Measurements from ENCODE around the gene HDDC3. TPM values are rescaled to one million over a fixed set of nuclear protein-coding genes. Genes with fewer than 3 reads are reported as not detected.
"Not testable (repeated sequence)": the region's sequence is repeated elsewhere in the genome, so short reads cannot be mapped to it uniquely, and the experiment has no call there.

Gene HDDC3
- total RNA-seq, 3 donors from 2014 or later (not counting 1 experiment from before 2014, with no cell fraction given): 11.2 to 14.5 (median 12.1) TPM

- Mint-ChIP-seq H3K9me3 (no peaks in the 10 kb centered on the region), H3K27ac (peak overlapping the region; percentile 87 to 88), H3K4me1 (peaks cover 22 to 28% of the 10 kb centered on the region in 2 donors), H3K27me3 (ENCODE audit: low read depth in 2 of 2) (no peaks in the 10 kb centered on the region), H3K36me3 (no peaks in the 10 kb centered on the region), H3K4me3 (peak overlapping the region; percentile 93)
- H3K4me3 ChIP-seq (ENCODE audit: low read length): peak overlapping the region; percentile 75
- TF ChIP-seq, protein P1, sequence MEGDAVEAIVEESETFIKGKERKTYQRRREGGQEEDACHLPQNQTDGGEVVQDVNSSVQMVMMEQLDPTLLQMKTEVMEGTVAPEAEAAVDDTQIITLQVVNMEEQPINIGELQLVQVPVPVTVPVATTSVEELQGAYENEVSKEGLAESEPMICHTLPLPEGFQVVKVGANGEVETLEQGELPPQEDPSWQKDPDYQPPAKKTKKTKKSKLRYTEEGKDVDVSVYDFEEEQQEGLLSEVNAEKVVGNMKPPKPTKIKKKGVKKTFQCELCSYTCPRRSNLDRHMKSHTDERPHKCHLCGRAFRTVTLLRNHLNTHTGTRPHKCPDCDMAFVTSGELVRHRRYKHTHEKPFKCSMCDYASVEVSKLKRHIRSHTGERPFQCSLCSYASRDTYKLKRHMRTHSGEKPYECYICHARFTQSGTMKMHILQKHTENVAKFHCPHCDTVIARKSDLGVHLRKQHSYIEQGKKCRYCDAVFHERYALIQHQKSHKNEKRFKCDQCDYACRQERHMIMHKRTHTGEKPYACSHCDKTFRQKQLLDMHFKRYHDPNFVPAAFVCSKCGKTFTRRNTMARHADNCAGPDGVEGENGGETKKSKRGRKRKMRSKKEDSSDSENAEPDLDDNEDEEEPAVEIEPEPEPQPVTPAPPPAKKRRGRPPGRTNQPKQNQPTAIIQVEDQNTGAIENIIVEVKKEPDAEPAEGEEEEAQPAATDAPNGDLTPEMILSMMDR (IDR thresholded peaks at IDR 0.05): no peak
- 56% methylated on average over 14 of the region's 14 CpGs for WGBS (ENCODE audit: insufficient coverage)
- peaks cover 17% of the 10 kb centered on the region for H3K4me1 ChIP-seq (ENCODE audit: control insufficient read depth, insufficient read depth, low read length)
- H3K27ac ChIP-seq (ENCODE audit: low read length): peak overlapping the region; percentile 74
- no peak for ATAC-seq
- DNase-seq: no peak
- H3K9me3 ChIP-seq (ENCODE audit: control insufficient read depth, insufficient read depth, low read length): no peaks in the 10 kb centered on the region
- no peaks in the 10 kb centered on the region for H3K27me3 ChIP-seq (ENCODE audit: control insufficient read depth, insufficient read depth, low read length)
- intact Hi-C loops (cut with micrococcal nuclease): loop anchor here (1.0 kb wide), 1 partner anchor 31 kb away; the partner anchor contains the start of gene HDDC3
- peaks cover 14% of the 10 kb centered on the region for H3K36me3 ChIP-seq (ENCODE audit: control insufficient read depth, insufficient read depth, low read length)
These were observed 30.9 kb downstream of the HDDC3 start for GRCh38 chr15:90901175-90902039.

GRCh38 chr15:90897131-90897655 is 35.2 kb downstream of the HDDC3 start:
- H3K9me3 Mint-ChIP-seq; H3K27me3 Mint-ChIP-seq (ENCODE audit: low read depth in 2 of 2); H3K27me3 ChIP-seq (ENCODE audit: control insufficient read depth, insufficient read depth, low read length); DNase-seq; intact Hi-C loops (cut with micrococcal nuclease); H3K27ac Mint-ChIP-seq; H3K4me1 ChIP-seq (ENCODE audit: control insufficient read depth, insufficient read depth, low read length); H3K9me3 ChIP-seq (ENCODE audit: control insufficient read depth, insufficient read depth, low read length); H3K4me3 ChIP-seq (ENCODE audit: low read length); H3K36me3 Mint-ChIP-seq; ATAC-seq; H3K4me3 Mint-ChIP-seq; H3K27ac ChIP-seq (ENCODE audit: low read length): not testable (repeated sequence)
- WGBS (ENCODE audit: insufficient coverage): 81% methylated on average over 13 of the region's 14 CpGs
- H3K36me3 ChIP-seq (ENCODE audit: control insufficient read depth, insufficient read depth, low read length): peaks cover 31% of the 10 kb centered on the region
- peaks cover 11 to 12% of the 10 kb centered on the region in 2 donors for H3K4me1 Mint-ChIP-seq

- Mint-ChIP-seq H3K9me3 (no peaks in the 10 kb centered on the region), H3K27ac (peak overlapping the region in 1 of 2 donors; percentile 64), H3K36me3 (no peaks in the 10 kb centered on the region), H3K4me3 (no peak overlapping the region), H3K4me1 (no peaks in the 10 kb centered on the region), H3K27me3 (ENCODE audit: low read depth in 2 of 2) (no peaks in the 10 kb centered on the region)
- ATAC-seq (no peak), DNase-seq (no peak)
- no peaks in the 10 kb centered on the region for H3K27me3 ChIP-seq (ENCODE audit: control insufficient read depth, insufficient read depth, low read length)
- H3K27ac ChIP-seq (ENCODE audit: low read length): no peak overlapping the region
- TF ChIP-seq, protein P1 (IDR thresholded peaks at IDR 0.05): no peak
- no peak overlapping the region for H3K4me3 ChIP-seq (ENCODE audit: low read length)
- peaks cover 46% of the 10 kb centered on the region for H3K36me3 ChIP-seq (ENCODE audit: control insufficient read depth, insufficient read depth, low read length)
- no peaks in the 10 kb centered on the region for H3K9me3 ChIP-seq (ENCODE audit: control insufficient read depth, insufficient read depth, low read length)
- 90% methylated on average over 10 of the region's 10 CpGs for WGBS (ENCODE audit: insufficient coverage)
- intact Hi-C loops (cut with micrococcal nuclease): no loop called here
- no peaks in the 10 kb centered on the region for H3K4me1 ChIP-seq (ENCODE audit: control insufficient read depth, insufficient read depth, low read length)
These were observed 36.7 kb downstream of the HDDC3 start for GRCh38 chr15:90895571-90896117.

Data from natural killer cell (primary cell).